T-helper 17 cell (primary cell): ENCODE data around the gene SNAP25. TPM values are rescaled to one million over a fixed set of nuclear protein-coding genes. Genes with fewer than 3 reads are reported as not detected.

ENCODE experiments used
- ATAC-seq: fragments of 150-1000 bp; cut with Tn5 transposase; 2 replicates; pipeline ENCODE4 v1.10.0; 2021; ENCODE audit warnings: mild to moderate bottlenecking, moderate library complexity
- DNase-seq, 3 donors: peaks; one replicate each; pipeline versions ENCODE4 v3.0.0 to v3.0.0-alpha.2; 2020 to 2021
- H3K9me3 ChIP-seq: one replicate; pipeline ENCODE4 v1.7.0; 2013; ENCODE audit warnings: low read length, mild to moderate bottlenecking; ENCODE audit not compliant: control insufficient read depth, poor library complexity, severe bottlenecking
- H3K27ac Mint-ChIP-seq: one replicate; pipeline ENCODE4 v1.8.0; 2022; ENCODE audit warnings: mild to moderate bottlenecking, moderate library complexity, mixed read lengths
- H3K27me3 Mint-ChIP-seq: one replicate; pipeline ENCODE4 v1.8.0; 2022; ENCODE audit warnings: mixed read lengths
- H3K36me3 Mint-ChIP-seq: one replicate; pipeline ENCODE4 v1.8.0; 2022; ENCODE audit warnings: low read depth, mixed read lengths
- H3K4me1 Mint-ChIP-seq: one replicate; pipeline ENCODE4 v1.8.0; 2022; ENCODE audit warnings: mild to moderate bottlenecking, mixed read lengths
- H3K4me3 Mint-ChIP-seq: one replicate; pipeline ENCODE4 v1.8.0; 2022; ENCODE audit warnings: mild to moderate bottlenecking, moderate library complexity, mixed read lengths
- total RNA-seq, 4 donors: library from RNA in 2 of 4; stranded (reverse) in 2 of 4; gene quantifications; one replicate each; pipeline ENCODE4 v1.2.3 and lab custom pipeline; 2022 to 2026

SNAP25 gene
- total RNA-seq, 2 donors from 2014 or later = not detected

DNA sequence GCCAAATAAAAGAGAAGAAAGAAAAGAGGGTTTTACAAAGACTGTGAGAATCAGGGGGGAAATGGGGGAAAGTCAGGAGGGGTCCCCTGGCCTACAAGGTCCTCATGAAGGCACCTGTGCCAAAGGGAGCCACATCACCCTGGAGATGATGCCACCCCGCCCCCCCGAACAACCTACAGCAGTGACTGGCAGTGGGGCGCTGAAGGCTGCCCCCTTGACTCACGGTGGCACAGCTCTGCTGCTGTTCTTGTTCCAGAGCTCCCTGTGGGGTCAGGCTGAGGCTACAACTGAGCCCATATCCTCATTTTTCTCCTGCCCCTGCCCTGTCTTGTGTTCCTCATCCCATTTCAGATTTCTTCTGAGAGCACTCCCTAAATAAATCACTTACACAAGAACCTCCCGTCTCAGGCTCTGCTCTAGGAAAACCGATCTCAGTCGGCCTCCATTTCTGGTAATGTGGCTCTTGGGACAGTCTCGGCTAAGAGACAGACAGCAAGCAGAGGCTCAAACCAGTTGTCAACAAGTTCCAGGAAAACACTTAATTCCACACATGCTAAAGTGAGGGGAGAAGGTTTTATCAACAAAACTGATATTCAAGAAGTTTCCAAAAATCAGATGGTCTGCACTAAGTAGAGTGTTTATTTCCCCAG is 105.7 kb downstream of the SNAP25 start:
- DNase-seq (no peak), ATAC-seq (no peak)
- H3K27ac Mint-ChIP-seq = no peak overlapping the region
- no peaks in the 10 kb centered on the region for H3K4me1 Mint-ChIP-seq
- H3K36me3 Mint-ChIP-seq = no peaks in the 10 kb centered on the region
- H3K27me3 Mint-ChIP-seq = peaks cover 37% of the 10 kb centered on the region
- no peak overlapping the region for H3K4me3 Mint-ChIP-seq
- no peaks in the 10 kb centered on the region for H3K9me3 ChIP-seq

GRCh38 chr20:10328897-10329255 is 110.2 kb downstream of the SNAP25 start:
- ATAC-seq = no peak
- H3K36me3 Mint-ChIP-seq = no peaks in the 10 kb centered on the region
- no peak overlapping the region for H3K27ac Mint-ChIP-seq
- DNase-seq = no peak
- H3K4me3 Mint-ChIP-seq = no peak overlapping the region
- no peaks in the 10 kb centered on the region for H3K9me3 ChIP-seq
- H3K4me1 Mint-ChIP-seq = no peaks in the 10 kb centered on the region
- peaks cover 24% of the 10 kb centered on the region for H3K27me3 Mint-ChIP-seq

DNA sequence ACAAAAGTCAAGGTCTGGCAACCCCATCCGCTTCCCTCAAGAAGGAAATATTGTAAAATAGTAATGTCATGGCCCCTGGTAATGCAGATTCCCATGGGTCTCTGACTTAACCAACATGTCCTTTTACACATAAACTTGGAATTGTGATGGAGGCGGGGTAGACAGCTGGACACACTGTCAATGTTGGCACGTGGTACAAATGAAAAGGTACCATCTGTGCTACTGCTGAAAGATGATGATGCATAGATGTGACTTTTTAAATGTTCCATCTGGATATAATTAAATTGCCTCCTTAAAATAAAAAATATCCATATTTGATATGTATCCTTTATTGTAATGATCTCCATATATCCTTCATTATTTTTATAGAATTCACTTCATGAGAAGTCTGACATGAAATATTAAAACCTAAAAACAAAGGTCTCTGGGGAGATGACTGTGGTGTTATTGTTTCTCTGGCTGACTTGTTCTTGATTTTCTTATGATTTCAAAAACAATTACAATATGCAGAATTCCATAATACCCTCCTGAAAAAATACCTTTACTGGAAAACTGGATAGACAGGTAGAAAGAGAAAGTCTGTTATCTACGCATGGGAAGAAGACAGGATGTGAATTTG is 110.9 kb downstream of the SNAP25 start:
- no peaks in the 10 kb centered on the region for H3K4me1 Mint-ChIP-seq
- DNase-seq (no peak), ATAC-seq (no peak)
- H3K36me3 Mint-ChIP-seq = no peaks in the 10 kb centered on the region
- peaks cover 20% of the 10 kb centered on the region for H3K27me3 Mint-ChIP-seq
- H3K9me3 ChIP-seq = no peaks in the 10 kb centered on the region
- H3K4me3 Mint-ChIP-seq = no peak overlapping the region
- no peak overlapping the region for H3K27ac Mint-ChIP-seq

GRCh38 chr20:10330071-10330470 is 111.4 kb downstream of the SNAP25 start:
- no peaks in the 10 kb centered on the region for H3K9me3 ChIP-seq
- H3K4me1 Mint-ChIP-seq = no peaks in the 10 kb centered on the region
- no peak overlapping the region for H3K27ac Mint-ChIP-seq
- peaks cover 14% of the 10 kb centered on the region for H3K27me3 Mint-ChIP-seq
- H3K36me3 Mint-ChIP-seq = no peaks in the 10 kb centered on the region
- no peak overlapping the region for H3K4me3 Mint-ChIP-seq
- ATAC-seq = no peak
- no peak for DNase-seq

DNA sequence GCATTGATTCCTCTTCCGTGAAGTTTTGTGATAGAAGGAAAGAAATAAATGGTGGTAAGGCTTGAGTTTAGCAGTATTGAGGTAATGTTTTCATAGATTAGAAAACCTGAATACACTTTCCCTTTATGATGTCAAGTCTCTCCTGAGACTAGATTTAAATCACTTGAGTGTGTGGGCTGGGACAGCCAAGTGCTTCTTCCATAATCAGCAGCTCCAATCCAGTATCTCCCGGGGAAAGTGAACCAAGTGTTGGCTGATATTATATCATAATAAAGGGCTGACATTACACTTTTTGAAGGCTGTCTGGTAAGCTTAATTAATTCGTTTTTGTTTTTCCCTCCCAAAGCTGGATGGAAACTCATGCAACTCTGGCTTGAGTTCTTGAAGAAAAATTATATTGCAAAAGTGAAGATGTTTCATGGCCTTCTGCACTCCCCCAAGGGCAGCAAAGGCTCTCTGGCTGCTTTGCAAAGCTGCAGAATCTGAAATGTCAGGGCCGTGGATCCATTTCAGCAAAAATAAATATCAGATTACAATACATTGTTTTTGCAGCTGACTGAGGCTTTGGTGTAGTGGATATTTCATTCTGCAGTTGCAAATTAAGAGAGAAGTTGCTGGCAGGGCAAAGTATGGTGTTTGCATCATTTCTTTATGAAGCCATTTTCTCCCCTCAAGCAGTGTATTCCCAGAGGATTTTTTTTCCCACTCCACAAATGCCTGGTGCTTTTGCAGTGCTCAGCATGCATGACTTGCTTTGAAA is 114.2 kb downstream of the SNAP25 start:
- H3K27ac Mint-ChIP-seq = no peak overlapping the region
- H3K9me3 ChIP-seq = no peaks in the 10 kb centered on the region
- H3K4me1 Mint-ChIP-seq = no peaks in the 10 kb centered on the region
- H3K4me3 Mint-ChIP-seq = no peak overlapping the region
- H3K27me3 Mint-ChIP-seq = peaks cover 13% of the 10 kb centered on the region
- no peaks in the 10 kb centered on the region for H3K36me3 Mint-ChIP-seq
- no peak for DNase-seq
- no peak for ATAC-seq

DNA sequence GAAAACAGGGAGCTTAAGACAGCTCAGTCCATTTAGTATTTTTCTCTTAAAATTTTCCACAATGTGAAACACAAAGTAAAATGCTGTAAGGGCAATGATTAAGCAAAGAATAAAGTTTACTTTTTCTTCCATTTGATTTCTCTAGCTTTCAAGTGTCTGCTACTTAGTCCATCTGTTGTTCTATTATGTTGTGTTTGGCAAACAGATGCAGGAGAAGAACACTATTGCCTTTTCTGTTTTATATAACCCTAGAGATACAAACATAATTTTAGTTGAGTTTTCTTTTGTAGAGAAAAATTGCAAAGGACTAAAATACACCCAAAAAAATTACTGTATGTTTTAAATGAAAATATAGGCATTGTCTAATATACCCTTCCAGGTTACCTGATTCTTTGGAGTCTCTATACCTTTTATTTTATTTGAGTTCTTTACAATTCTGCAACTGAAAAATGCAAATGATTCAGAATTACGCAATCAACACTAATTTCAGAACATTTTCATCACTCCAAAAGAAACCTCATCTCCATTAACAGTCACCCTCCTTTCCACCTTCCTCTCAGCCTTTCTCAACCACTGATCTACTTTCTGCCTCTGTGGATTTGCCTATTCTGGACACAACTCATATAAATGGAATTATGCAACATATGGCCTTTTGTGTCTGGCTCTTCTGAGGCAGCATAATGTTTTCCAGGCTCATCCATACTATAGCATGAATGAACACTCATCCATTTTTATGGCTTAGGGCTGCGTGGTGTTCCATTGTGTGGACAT is 118.5 kb downstream of the SNAP25 start:
- no peak for DNase-seq
- ATAC-seq = no peak
- no peak overlapping the region for H3K4me3 Mint-ChIP-seq
- peaks cover 2% of the 10 kb centered on the region for H3K36me3 Mint-ChIP-seq
- no peaks in the 10 kb centered on the region for H3K9me3 ChIP-seq
- no peak overlapping the region for H3K27ac Mint-ChIP-seq
- H3K27me3 Mint-ChIP-seq = peaks cover 23% of the 10 kb centered on the region
- no peaks in the 10 kb centered on the region for H3K4me1 Mint-ChIP-seq

- ATAC-seq (no peak), DNase-seq (no peak)
- no peaks in the 10 kb centered on the region for H3K4me1 Mint-ChIP-seq
- H3K4me3 Mint-ChIP-seq = no peak overlapping the region
- H3K9me3 ChIP-seq = no peaks in the 10 kb centered on the region
- no peak overlapping the region for H3K27ac Mint-ChIP-seq
- peaks cover 2% of the 10 kb centered on the region for H3K36me3 Mint-ChIP-seq
- peaks cover 25% of the 10 kb centered on the region for H3K27me3 Mint-ChIP-seq
These were observed 120.0 kb downstream of the SNAP25 start for GRCh38 chr20:10338426-10339180.

- Mint-ChIP-seq H3K36me3 (peaks cover 2% of the 10 kb centered on the region), H3K27ac (no peak overlapping the region), H3K27me3 (peaks cover 22% of the 10 kb centered on the region), H3K4me1 (no peaks in the 10 kb centered on the region), H3K4me3 (no peak overlapping the region)
- no peaks in the 10 kb centered on the region for H3K9me3 ChIP-seq
- ATAC-seq = no peak
- no peak for DNase-seq
These were observed 121.0 kb downstream of the SNAP25 start for GRCh38 chr20:10339609-10340008.

GRCh38 chr20:10342152-10342551 is 123.5 kb downstream of the SNAP25 start:
- DNase-seq (no peak), ATAC-seq (no peak)
- peaks cover 2% of the 10 kb centered on the region for H3K36me3 Mint-ChIP-seq
- H3K9me3 ChIP-seq = no peaks in the 10 kb centered on the region
- H3K27ac Mint-ChIP-seq = no peak overlapping the region
- H3K4me1 Mint-ChIP-seq = no peaks in the 10 kb centered on the region
- no peak overlapping the region for H3K4me3 Mint-ChIP-seq
- peaks cover 20% of the 10 kb centered on the region for H3K27me3 Mint-ChIP-seq

DNA sequence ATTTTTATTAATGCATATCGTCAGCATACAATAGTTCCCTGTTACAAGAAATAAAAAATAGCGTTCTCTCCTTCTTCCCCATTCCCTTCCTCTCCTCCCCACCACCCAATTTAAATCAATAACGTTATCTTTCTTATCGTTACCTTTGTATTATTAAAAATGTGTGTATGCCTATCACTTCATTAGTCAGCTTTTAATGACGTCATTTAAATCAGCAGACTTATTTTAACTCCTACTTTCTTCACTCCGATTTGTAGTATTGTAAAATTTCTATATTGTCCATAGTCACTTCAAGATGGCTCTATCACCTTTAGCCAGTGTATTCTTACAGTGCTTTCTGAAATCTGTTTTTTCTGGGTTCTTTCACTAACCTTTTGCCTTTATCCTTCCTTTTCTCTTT is 126.3 kb downstream of the SNAP25 start:
- Mint-ChIP-seq H3K27me3 (peaks cover 12% of the 10 kb centered on the region), H3K36me3 (peaks cover under 1% of the 10 kb centered on the region), H3K27ac (no peak overlapping the region), H3K4me3 (no peak overlapping the region), H3K4me1 (no peaks in the 10 kb centered on the region)
- DNase-seq (no peak), ATAC-seq (no peak)
- H3K9me3 ChIP-seq = no peaks in the 10 kb centered on the region

- H3K36me3 Mint-ChIP-seq = no peaks in the 10 kb centered on the region
- no peak for DNase-seq
- H3K27me3 Mint-ChIP-seq = peaks cover 11% of the 10 kb centered on the region
- H3K9me3 ChIP-seq = no peaks in the 10 kb centered on the region
- no peak overlapping the region for H3K4me3 Mint-ChIP-seq
- H3K4me1 Mint-ChIP-seq = peaks cover 10% of the 10 kb centered on the region
- no peak for ATAC-seq
- H3K27ac Mint-ChIP-seq = no peak overlapping the region
These were observed 128.7 kb downstream of the SNAP25 start for GRCh38 chr20:10347086-10347880.

DNA sequence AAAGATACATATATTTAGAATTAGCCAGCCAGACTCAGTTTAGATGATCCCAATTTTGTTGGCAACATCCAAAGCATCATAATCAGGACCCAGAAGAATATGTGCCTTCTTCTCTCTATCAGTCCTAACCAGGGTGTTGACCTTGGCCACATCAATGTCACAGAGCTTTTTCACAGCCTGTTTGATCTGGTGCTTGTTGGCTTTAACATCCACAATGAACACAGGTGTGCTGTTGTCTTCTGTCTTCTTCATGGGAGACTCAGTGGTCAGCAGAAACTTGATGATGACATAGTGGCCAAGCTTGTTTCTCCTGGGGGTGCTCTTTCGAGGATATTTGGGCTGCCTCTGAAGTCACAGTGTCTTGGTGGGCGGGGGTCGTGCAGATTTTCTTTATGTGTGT is 130.5 kb downstream of the SNAP25 start:
- no peak overlapping the region for H3K27ac Mint-ChIP-seq
- H3K27me3 Mint-ChIP-seq = peaks cover 6% of the 10 kb centered on the region
- no peaks in the 10 kb centered on the region for H3K36me3 Mint-ChIP-seq
- H3K9me3 ChIP-seq = no peaks in the 10 kb centered on the region
- peaks cover 20% of the 10 kb centered on the region for H3K4me1 Mint-ChIP-seq
- no peak for ATAC-seq
- DNase-seq = no peak
- no peak overlapping the region for H3K4me3 Mint-ChIP-seq
